Activated CD4-positive, alpha-beta T cell treated with anti-CD3 and anti-CD28 coated beads for 4 hours (primary cell): ENCODE data around the gene TNNT2.

Experiments
- DNase-seq, 2 donors: peaks; one replicate each; pipeline ENCODE4 v3.0.0-alpha.2; 2020

TNNT2 gene

GRCh38 chr1:201331166-201331565 lies 46.3 kb downstream of the TNNT2 start:
- DNase-seq: no peak

- DNase-seq: no peak
Observed at GRCh38 chr1:201330541-201330940, 46.9 kb downstream of the TNNT2 start.

GRCh38 chr1:201329801-201330200 lies 47.7 kb downstream of the TNNT2 start:
- DNase-seq: no peak

GRCh38 chr1:201329286-201329685 lies 48.2 kb downstream of the TNNT2 start:
- DNase-seq: no peak

GRCh38 chr1:201328576-201328975 lies 48.9 kb downstream of the TNNT2 start:
- DNase-seq: no peak

GRCh38 chr1:201327687-201328240 lies 49.7 kb downstream of the TNNT2 start:
- no peak for DNase-seq

GRCh38 chr1:201326710-201327109 lies 50.8 kb downstream of the TNNT2 start:
- DNase-seq: no peak

GRCh38 chr1:201325678-201326060 lies 51.8 kb downstream of the TNNT2 start:
- no peak for DNase-seq

GRCh38 chr1:201324821-201325677 lies 52.4 kb downstream of the TNNT2 start:
- DNase-seq: no peak

GRCh38 chr1:201324306-201324705 lies 53.2 kb downstream of the TNNT2 start:
- no peak for DNase-seq

- DNase-seq: no peak
Observed at GRCh38 chr1:201322653-201323510, 54.6 kb downstream of the TNNT2 start.

- DNase-seq: no peak
Observed at GRCh38 chr1:201321826-201322390, 55.6 kb downstream of the TNNT2 start.

- no peak for DNase-seq
Observed at GRCh38 chr1:201320168-201320788, 57.2 kb downstream of the TNNT2 start.

GRCh38 chr1:201319631-201320030 lies 57.8 kb downstream of the TNNT2 start:
- no peak for DNase-seq

GRCh38 chr1:201318504-201319340 lies 58.8 kb downstream of the TNNT2 start:
- DNase-seq: no peak

- no peak for DNase-seq
Observed at GRCh38 chr1:201317551-201317950, 59.9 kb downstream of the TNNT2 start.

GRCh38 chr1:201316556-201316955 lies 60.9 kb downstream of the TNNT2 start:
- no peak for DNase-seq

- no peak for DNase-seq
Observed at GRCh38 chr1:201313086-201313485, 64.4 kb downstream of the TNNT2 start.

GRCh38 chr1:201312298-201312697 lies 65.2 kb downstream of the TNNT2 start:
- DNase-seq: no peak

- DNase-seq: no peak
Observed at GRCh38 chr1:201311356-201312011, 66.0 kb downstream of the TNNT2 start.

GRCh38 chr1:201310986-201311355 lies 66.5 kb downstream of the TNNT2 start:
- DNase-seq: no peak
